M059J (cell line): ENCODE data around the gene GALNT10. TPM values are rescaled to one million over a fixed set of nuclear protein-coding genes. Genes with fewer than 3 reads are reported as not detected.

ENCODE experiments used
- DNase-seq: peaks from one replicate; pipeline ENCODE4 v3.0.0-alpha.2; 2012; ENCODE audit warnings: low read depth
- total RNA-seq: library from RNA; depleted of rRNA; stranded (reverse); fragments of >200 nt; shearing (Covaris generic); gene quantifications from 2 replicates; pipeline ENCODE4 v1.2.3, GENCODE V29; 2014

GALNT10 gene
- total RNA-seq, 1 experiment from 2014 or later = 45.4 TPM

DNA sequence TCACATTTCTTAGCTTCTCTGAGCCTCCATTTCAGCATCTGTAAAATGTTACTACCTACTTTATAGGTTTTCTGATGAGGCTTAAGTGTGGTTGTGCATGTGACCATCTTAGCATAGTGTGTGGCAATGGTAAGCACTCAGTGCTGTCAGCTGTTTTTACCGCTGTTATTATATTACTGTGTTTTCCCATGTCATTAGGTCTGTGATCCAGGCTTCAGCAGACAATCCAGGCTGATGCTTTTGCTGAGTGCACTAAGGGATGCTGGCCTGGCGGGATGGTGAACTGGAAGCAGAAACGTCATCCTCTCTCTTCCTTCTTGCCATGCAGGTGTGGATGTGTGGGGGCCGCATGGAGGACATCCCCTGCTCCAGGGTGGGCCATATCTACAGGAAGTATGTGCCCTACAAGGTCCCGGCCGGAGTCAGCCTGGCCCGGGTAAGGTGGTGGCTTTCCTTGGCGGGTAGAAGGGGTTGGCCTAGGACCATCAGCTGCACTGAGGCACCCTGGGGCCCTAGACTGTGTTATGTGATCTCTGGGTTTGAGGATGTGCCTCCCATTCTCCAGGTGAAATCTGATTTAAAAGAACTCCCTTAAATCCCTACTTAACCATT is 213.3 kb downstream of the GALNT10 start:
- DNase-seq = no peak

DNA sequence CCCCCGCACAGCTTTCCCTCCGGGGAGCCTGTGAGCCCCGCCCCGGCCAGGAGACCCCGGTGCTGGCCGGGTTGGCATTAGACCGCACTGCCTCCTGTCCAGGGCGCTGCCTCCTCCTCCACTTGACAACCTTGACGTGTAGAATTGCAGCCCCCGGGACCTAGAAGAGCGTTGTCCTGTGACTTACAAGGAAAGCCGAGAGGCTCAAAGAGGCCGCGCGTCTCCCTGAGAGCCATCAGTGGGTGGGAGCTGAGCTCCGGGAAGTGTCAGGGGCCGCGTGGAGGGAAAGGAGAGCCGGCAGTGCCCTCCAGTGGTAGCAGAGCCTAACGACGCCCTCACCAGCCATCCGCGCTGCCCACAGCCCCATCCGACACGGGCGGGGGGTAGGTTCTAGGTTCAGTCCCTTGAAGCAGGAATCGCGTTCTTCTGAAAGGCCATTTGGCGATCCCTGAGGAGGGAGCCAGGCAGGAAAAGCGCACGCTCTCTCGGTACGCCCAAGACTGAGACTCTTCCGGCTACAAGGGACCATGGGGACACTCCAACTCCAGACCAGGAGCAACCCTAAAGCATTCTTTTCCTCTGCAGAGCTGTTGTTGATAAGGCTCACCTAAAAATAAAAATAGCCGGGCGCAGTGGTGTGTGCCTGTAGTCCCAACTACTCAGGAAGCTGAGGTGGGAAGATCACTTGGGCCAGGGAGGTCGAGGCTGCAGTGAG is 214.7 kb downstream of the GALNT10 start:
- DNase-seq = peak; percentile 56

DNA sequence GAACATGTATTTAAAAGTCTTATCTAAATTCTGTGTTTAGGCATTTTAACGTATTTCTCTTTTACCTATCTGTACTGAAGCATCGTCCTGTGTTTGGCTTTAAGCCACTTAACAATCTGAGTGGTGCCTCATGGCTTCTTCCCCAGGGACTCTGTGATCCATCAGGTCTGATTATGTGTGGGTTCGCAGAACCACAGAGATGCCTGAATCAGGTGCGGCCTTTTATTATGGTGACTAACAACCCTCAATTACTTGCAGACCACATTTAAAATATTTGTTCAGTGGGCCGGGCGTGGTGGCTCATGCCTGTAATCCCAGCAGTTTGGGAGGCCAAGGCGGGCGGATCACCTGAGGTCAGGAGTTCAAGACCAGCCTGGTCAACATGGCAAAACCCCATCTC is 215.7 kb downstream of the GALNT10 start:
- peak; percentile 85 for DNase-seq

DNA sequence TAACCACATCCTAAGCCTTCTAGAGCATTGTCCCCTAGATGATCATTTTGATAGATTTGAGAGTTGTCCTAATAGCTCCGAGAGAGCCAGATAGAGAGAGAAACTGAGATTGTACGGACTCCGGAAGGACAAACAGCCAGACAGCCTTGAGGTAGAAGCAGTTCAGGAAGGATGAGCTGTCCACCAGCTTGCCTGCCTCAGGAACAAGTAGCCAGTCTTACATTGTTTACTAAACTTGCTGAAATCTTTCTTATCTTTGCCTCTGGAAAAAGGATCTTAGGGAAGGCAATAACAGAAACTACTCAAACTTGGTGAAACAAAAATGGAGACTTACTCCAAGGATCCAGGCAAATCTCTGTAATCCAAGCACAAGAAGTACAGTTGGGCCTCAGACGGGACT is 216.3 kb downstream of the GALNT10 start:
- no peak for DNase-seq

DNA sequence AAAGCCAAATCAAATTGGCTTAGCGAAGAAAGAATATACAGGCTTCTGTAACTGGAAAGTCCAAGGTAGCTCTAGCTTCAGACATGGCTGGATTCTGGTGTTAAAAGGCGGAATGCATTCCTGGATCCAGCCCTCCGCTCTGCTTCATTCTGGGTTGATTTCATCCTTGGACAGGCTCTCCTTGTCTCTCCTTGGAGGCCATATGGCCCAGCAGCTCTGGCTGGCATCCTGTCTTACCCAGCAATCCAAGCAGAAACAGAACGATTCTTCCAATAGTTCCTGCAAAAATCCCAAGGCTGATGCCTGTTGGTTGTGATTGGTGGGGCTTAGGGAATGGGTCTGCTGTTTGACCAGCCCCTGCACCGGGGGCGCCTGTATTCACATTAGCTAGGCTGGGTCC is 218.3 kb downstream of the GALNT10 start:
- DNase-seq = no peak

DNA sequence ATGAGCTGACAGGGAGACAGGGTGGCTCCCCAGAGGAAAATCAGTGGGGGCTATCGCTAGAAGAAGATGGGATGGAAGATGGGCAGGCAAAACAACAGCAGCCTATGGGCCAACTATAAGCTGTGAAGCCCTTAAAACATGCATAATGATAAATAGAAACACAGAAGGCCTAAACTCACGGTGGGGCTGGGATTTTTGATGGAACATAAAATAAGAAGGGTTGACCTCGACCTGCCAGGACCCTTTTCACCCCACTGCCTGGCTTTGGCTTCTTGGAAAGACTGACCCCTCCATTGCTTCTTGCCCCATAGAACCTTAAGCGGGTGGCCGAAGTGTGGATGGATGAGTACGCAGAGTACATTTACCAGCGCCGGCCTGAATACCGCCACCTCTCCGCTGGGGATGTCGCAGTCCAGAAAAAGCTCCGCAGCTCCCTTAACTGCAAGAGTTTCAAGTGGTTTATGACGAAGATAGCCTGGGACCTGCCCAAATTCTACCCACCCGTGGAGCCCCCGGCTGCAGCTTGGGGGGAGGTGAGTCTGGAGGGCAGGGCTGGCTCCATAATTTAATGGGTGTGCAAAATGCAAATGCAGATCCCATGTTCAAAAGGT is 218.8 kb downstream of the GALNT10 start:
- DNase-seq = no peak

DNA sequence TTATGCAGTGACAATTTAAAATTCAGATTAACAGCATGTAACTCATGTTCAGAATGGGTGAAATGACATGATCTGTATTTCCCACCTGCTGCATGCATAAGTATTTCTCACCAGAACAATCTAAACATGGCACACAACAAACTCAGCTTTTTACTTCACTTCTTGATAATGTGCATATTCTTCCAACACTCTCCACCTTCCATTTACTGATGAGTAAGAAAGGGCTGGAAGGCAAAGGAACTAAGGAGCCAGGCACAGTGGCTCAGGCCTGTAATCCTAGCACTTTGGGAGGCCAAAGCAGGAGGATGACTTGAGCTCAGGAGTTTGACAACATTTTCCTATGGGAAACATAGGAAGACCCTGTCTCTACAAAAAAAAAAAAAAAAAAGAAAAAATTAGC is 219.5 kb downstream of the GALNT10 start:
- DNase-seq = no peak

DNA sequence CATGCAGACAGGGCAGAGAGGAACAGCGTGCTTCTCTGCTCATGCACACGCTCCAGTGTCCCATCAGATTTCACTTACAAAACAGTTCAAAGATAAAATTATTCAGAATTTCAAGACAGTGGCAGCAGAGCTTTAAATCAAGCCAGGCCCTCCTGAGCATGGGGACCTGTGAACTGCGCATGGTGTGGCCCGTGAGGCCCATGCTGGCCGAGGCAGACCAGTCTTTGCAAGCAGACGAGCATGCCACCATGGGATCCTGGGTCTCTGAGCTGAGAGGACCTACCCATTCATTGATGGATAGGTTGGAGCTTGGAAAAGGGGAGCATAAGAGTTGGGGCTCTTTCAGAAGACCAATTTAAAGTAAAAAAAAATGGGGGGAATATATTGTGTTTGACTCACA is 220.3 kb downstream of the GALNT10 start:
- no peak for DNase-seq

DNA sequence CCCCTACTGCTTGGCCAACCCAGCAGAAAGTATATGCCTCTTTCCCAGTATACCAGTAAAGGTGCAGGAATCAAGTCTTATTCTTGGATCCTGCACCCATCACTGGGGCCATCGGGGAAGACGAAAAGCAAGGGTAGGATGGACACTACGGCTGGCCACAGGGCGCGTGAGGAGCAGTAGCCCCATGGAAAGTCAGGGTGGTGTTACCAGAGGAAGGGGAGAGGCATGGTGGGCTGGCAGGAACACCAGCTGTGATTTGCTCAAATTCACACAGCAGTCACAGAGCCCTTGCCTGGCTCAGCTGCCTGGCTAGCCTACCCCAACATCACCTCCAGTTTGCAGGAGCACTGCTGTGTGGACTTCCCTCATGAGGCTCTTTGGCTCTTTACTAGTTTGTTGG is 220.8 kb downstream of the GALNT10 start:
- no peak for DNase-seq

DNA sequence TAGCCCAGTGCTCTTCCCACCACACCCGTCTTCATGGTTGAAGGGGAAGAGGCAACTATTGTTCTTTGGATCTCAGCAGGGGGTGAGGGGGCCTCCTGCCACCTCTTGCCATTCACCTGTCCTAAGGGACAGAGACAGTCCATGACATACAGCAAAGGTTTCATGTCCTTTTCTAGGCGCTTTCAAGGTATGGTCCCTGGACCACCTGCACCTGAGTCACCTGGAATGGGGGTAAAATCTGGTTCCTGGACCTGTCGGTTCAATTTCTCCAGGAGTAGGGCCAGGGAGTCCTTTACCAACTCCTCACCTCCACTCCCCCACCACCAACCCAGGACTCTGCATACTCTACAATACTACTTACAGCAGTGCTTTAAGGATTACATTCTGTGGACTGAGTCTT is 221.8 kb downstream of the GALNT10 start:
- no peak for DNase-seq

DNA sequence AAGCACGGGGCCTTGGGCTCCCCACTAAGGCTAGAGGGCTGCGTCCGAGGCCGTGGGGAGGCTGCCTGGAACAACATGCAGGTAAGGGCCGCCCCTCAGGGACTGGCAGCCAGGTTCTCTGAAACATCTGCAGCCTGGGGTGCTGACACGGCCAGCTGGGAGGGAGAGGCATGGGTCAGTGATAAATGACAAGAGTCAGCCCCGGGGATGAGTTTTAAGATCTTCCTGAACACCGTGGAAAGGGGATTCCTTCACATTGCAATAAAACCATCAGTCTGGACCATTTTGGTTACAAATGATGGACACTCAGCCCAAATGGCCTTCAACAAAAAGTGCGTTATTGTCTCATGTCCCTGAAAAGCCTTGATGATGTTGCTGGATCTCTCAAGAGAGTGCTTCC is 222.4 kb downstream of the GALNT10 start:
- no peak for DNase-seq

DNA sequence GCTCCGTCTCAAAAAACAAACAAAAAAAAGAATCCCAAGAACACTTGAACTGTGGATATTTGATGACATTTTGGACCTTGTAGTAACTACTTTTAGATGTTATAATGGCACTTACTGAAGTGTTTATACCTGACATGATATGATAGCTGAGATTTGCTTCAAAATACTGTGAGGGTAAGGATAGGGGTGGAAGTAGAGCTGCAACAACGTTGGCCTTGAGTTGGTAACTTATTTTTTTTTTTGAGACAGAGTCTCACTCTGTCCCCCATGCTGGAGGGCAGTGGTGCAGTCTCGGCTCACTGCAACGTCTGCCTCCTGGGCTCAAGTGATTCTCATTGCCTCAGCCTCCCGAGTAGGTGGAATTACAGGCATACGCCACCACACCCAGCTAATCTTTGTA is 224.6 kb downstream of the GALNT10 start:
- no peak for DNase-seq

DNA sequence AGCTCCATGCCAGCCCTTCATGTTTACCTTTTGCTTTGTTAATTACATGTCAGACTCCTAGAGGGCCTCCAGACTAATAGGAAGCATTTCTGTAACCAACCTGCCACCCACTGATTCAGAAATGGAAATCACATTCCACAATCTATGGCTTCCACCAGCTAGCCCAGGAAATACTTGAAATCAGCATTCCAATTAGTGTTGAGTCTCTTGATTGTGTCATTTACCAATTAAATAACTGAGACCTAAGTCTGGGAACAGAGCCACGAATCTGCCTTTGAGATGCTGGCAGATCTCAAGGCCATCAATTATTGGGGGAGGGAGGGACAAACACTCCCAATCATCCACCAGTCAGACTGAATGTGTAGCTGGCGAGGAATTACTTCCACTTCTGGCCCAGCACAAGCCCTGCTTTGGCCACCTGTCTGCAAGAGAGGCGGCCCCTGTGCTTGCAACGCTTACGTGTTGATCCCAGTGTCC is 227.8 kb downstream of the GALNT10 start:
- DNase-seq = no peak

DNA sequence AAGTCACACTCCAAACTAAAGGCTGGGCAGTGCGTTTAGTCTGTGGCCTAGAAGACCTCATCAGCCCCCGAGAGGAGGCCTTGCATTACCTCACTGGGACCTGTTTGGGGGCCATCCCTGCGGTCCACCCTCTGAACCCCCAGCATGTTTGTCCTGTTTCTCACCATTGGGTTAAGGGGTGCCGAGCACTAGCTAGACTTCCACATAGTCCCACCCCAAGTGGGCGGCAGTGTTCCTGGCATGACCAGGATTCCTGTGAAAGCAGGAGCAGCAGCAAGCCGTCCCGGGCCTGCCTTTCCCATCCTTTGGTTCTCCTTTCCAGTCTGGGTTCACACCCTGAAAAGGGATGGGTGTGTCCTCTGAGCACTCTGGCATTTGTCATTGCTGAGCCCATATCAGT is 228.7 kb downstream of the GALNT10 start:
- no peak for DNase-seq

DNA sequence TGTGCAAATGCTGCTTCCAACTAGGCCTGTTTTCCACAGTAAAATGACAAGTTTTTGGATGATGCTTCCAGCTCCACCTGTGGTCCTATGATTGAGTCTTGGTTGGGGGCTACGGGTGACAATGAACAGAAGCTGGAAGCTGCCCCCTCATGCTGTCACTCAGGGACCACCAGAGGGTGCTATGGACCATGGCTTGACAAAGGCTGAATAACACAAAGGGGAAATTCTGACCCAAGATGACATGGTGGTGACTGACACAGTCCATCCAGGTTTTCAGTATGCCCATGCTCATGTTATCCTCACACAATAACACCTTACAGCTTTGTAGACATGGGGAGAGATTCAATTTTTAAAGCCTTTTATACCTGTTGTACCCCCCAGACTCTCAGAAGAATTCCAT is 231.3 kb downstream of the GALNT10 start:
- peak; percentile 24 for DNase-seq

DNA sequence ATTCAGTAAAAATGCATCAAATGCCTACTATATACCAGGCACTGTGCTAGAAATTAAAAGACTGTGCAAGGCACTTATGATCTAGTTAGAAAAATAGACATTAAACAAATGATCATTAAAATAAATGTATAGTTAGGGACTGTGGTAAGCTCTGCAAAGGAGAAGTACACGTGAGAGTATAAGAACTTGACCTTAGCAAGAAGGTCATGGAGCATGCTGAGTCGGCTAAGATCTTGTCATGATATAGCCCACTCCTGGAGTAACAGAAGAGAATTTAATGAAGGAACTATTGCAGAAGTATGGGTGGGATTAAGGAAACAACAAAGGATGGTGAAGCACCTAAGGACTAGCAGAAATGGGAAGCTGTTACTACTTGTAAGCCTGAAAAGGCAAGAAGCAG is 231.8 kb downstream of the GALNT10 start:
- no peak for DNase-seq

DNA sequence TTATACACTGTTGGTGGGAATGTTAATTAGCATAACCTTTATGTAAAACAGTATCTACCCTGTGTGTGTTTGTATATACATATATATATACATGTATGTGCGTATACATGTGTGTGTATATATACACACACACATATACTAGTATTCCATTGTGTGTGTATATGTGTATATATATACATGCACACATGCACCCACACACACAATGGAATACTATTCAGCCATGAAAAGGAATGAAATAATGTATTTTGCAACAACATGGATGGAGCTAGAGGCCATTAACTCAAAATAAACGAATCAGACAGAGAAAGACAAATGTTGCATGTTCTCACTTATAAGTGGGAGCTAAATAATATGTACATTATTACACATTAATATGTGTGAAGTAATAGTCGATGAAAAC is 237.7 kb downstream of the GALNT10 start:
- DNase-seq = no peak

DNA sequence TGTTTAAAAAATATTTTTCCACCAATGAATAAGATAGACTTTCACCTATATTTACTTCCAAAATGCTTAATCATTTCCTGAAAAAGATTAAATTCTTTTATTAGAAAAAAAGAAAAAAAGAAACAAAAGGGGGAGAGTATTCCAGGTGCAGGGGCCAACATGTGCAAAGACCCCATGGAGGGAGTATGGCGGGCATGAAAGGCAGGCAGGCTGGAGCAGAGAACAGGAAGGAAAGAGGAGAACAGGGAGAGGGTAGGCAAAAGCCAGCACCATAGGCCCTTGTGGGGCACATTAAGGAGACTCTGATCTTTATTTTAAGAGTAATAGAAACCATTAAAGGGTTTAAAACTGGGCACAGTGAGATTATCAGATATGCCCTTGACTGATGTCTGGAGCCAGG is 238.8 kb downstream of the GALNT10 start:
- DNase-seq = no peak

DNA sequence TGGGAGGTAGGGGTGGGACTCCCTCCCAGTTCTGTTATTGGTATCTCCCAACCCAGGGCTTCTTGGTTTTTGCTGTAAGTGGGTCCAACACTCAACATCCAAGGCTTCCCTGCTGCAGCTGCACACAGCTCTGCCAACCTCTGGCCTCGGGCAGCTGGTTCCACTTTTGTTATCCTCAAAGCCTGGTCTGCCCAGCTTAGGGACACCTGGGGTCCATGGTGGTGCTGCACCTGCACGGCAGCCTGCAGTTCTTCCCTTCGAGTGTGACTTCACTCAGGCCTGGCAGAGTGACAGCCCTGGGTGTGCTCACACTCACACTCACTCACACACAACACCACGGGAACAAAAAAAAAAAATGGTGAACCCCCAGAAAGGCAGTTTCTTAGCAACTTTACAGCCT is 239.9 kb downstream of the GALNT10 start:
- DNase-seq = no peak

DNA sequence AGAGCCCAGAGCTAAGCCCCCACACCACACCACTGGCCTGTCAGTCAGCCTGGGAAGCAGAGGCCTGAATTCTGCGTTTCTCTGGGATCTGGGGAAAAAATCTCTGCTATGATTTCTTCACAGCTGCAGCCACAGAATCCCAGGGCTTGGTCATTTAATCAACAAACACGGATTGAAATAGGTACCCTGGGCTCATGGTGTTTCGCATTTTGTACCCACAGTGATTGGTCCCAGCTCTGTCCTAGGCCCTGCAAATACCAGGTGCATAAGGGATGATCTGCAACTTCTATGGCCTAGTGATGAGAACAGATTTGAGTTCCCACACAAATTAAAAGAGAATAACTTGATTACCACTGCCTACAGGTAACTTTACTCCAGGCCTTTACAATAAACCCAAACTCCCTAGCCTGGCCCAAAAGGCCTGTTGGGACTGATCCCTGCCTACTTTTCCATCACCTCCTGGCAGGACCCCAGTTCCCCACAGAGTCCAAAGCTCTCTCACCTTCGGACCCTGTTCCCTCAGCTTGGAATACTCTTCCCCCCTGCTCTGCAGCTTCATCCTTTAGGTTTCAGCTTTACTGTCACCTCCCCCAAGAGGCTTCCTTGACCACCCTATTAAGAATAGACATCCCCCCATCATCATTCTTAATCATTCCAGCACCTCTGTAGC is 240.6 kb downstream of the GALNT10 start:
- no peak for DNase-seq

DNA sequence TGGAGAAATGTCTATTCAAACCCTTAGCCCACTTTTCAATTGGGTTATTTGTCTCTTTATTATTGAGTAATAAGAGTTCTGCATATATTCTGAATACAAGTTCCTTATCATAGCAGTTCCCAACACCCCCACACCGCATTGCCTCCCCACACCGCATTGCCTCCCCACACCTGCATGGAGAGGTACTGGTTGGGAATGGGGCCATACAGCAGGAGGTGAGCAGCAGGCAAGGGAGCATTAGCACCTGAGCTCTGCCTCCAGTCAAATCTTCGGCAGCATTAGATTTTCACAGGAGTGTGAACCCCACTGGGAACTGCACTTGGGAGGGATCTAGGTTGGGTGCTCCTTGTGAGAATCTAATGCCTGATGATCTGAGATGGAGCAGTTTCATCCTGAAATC is 244.7 kb downstream of the GALNT10 start:
- no peak for DNase-seq

DNA sequence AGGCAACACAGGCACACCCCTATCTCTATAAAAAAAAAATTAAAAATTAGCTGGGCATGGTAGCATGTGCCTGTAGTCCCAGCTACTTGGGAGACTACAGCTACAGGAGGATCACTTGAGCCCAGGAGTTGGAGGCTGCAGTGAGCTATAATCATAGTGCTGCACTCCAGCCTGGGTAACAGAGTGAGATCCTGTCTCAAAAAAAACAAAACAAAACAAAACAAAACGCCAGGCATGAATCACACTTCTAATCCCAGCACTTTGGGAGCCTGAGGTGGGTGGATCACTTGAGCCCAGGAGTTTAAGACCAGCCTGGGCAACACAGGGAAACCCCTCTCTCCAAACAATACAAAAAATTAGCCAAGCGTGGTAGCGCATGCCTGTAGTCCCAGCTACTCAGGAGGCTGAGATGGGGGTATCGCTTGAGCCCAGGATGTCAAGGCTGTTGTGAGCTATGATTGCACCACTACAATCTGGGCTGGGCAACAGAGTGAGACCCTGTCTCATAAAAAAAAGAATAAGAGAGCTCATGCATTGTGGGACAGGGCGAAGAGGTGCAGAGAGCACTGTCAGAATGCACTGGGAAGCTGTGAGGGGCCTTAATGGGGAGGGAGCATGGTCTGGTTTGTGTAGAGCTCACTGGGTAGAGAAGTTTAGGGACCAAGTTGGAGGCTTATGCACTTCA is 246.9 kb downstream of the GALNT10 start:
- DNase-seq = no peak
